ENCODE measurements around the gene CD33. TPM values are rescaled to one million over a fixed set of nuclear protein-coding genes. Genes with fewer than 3 reads are reported as not detected.

CD33 gene
- total RNA-seq, 4 donors from 2014 or later: 0.54 to 4.0 (median 1.8) TPM

GRCh38 chr19:51274049-51274770 is 49.3 kb downstream of the CD33 start:
- intact Hi-C loops (cut with DNase I): no loop called here

GRCh38 chr19:51277112-51277511 is 52.2 kb downstream of the CD33 start:
- intact Hi-C loops (cut with DNase I): no loop called here
- Histone ChIP-seq H3K36me3 (no peaks in the 10 kb centered on the region), H3K4me3 (replicated peaks in 1 of 3) (no peak overlapping the region), H3K9me3 (no peaks in the 10 kb centered on the region), H3K4me1 (no peaks in the 10 kb centered on the region), H3K27me3 (no peaks in the 10 kb centered on the region), H3K27ac (no peak overlapping the region)
- WGBS, 2 donors: 77 to 80% methylated on average over 3 of the region's 3 CpGs
- DNase-seq: no peak
- no peak for TF ChIP-seq POLR2A (IDR thresholded peaks at IDR 0.05)
- TF ChIP-seq CTCF (IDR thresholded peaks at IDR 0.05): no peak

More at GRCh38 chr19:51274049-51274770, 49.3 kb downstream of the CD33 start:
- WGBS, 2 donors: 83 to 89% methylated on average over 8 of the region's 8 CpGs
- Histone ChIP-seq H3K36me3 (no peaks in the 10 kb centered on the region), H3K4me3 (replicated peaks in 1 of 3) (no peak overlapping the region), H3K27ac (no peak overlapping the region), H3K4me1 (no peaks in the 10 kb centered on the region), H3K9me3 (no peaks in the 10 kb centered on the region), H3K27me3 (no peaks in the 10 kb centered on the region)
- no peak for TF ChIP-seq CTCF (IDR thresholded peaks at IDR 0.05)
- TF ChIP-seq POLR2A (IDR thresholded peaks at IDR 0.05): no peak
- DNase-seq: no peak

- no peaks in the 10 kb centered on the region for H3K9me3 ChIP-seq
- DNase-seq: no peak
- TF ChIP-seq POLR2A (IDR thresholded peaks at IDR 0.05) (no peak), CTCF (IDR thresholded peaks at IDR 0.05) (no peak)
- H3K27me3 ChIP-seq: no peaks in the 10 kb centered on the region
- 79 to 93% methylated on average over 4 of the region's 4 CpGs for WGBS, 2 donors
- no peak overlapping the region for H3K4me3 ChIP-seq (replicated peaks in 1 of 3)
- no peaks in the 10 kb centered on the region for H3K4me1 ChIP-seq
- intact Hi-C loops (cut with DNase I): no loop called here
- H3K27ac ChIP-seq: no peak overlapping the region
- H3K36me3 ChIP-seq: no peaks in the 10 kb centered on the region
Observed at GRCh38 chr19:51282335-51282734, 57.5 kb downstream of the CD33 start.

- TF ChIP-seq CTCF (IDR thresholded peaks at IDR 0.05) (no peak), POLR2A (IDR thresholded peaks at IDR 0.05) (no peak)
- Histone ChIP-seq H3K4me1 (no peaks in the 10 kb centered on the region), H3K9me3 (no peaks in the 10 kb centered on the region), H3K36me3 (no peaks in the 10 kb centered on the region), H3K27ac (no peak overlapping the region), H3K27me3 (no peaks in the 10 kb centered on the region), H3K4me3 (replicated peaks in 1 of 3) (no peak overlapping the region)
- intact Hi-C loops (cut with DNase I): no loop called here
- 84 to 90% methylated on average over 3 of the region's 3 CpGs for WGBS, 2 donors
- no peak for DNase-seq
Observed at GRCh38 chr19:51285682-51286081, 60.8 kb downstream of the CD33 start.

Small RNAs within 50 kb of the gene (microRNA-seq; reads per million reads assigned to microRNA genes)
- gene MIR8074: not detected

Small RNAs within 50 kb of the gene (small RNA-seq; reads per million reads assigned to genes)
- not detected for gene MIR8074

Other genes with a start within 250 kb of the CD33 start
- under 1 TPM in 2 of 4 donors, not detected in 2; 0.34 to 0.89 TPM for gene KLK7, start 241.2 kb upstream of the CD33 start, total RNA-seq
- under 1 TPM in 1 of 4 donors, not detected in 3; 0.78 TPM for gene KLK8, start 223.5 kb upstream of the CD33 start, total RNA-seq
- under 1 TPM in 1 of 4 donors, not detected in 3; 0.63 TPM for gene KLK10, start 205.4 kb upstream of the CD33 start, total RNA-seq
- under 1 TPM in 2 of 4 donors, not detected in 2; 0.40 to 0.93 TPM for gene KLK11, start 198.5 kb upstream of the CD33 start, total RNA-seq
- not detected for gene KLK12, start 190.1 kb upstream of the CD33 start, total RNA-seq
- gene KLK13, start 160.0 kb upstream of the CD33 start, total RNA-seq: under 1 TPM in 2 of 4 donors, not detected in 2; 0.22 to 0.73 TPM
- not detected for gene KLK14, start 142.2 kb upstream of the CD33 start, total RNA-seq
- gene CTU1, start 116.7 kb upstream of the CD33 start, total RNA-seq: 10 to 100 TPM in 2 of 4 donors, 1 to 10 TPM in 2; 7.5 to 13.6 (median 9.3) TPM
- gene SIGLEC9, start 100.2 kb upstream of the CD33 start, total RNA-seq: 1 to 10 TPM; 1.2 to 3.1 (median 1.9) TPM
- 1 to 10 TPM in 1 of 4 donors, under 1 TPM in 1, not detected in 2; 0.54 to 1.0 TPM for gene SIGLEC7, start 82.8 kb upstream of the CD33 start, total RNA-seq
- gene SIGLECL1, start 26.0 kb downstream of the CD33 start, total RNA-seq: not detected
- under 1 TPM in 1 of 4 donors, not detected in 3; 0.54 TPM for gene IGLON5, start 86.6 kb downstream of the CD33 start, total RNA-seq
- under 1 TPM; 0.21 to 0.56 (median 0.28) TPM for gene VSIG10L, start 117.1 kb downstream of the CD33 start, total RNA-seq
- 100 to 1,000 TPM in 2 of 4 donors, 10 to 100 TPM in 2; 73.1 to 177 (median 129) TPM for gene ETFB, start 141.3 kb downstream of the CD33 start, total RNA-seq
- gene CLDND2, start 143.9 kb downstream of the CD33 start, total RNA-seq: not detected
- 1 to 10 TPM in 1 of 4 donors, under 1 TPM in 1, not detected in 2; 0.54 to 2.2 TPM for gene NKG7, start 147.6 kb downstream of the CD33 start, total RNA-seq
- not detected for gene LIM2, start 162.9 kb downstream of the CD33 start, total RNA-seq
- under 1 TPM in 1 of 4 donors, not detected in 3; 0.40 TPM for gene C19orf84, start 165.5 kb downstream of the CD33 start, total RNA-seq
- 1 to 10 TPM; 1.3 to 5.3 (median 2.9) TPM for gene SIGLEC10, start 192.6 kb downstream of the CD33 start, total RNA-seq
- under 1 TPM in 2 of 4 donors, not detected in 2; 0.45 to 0.49 TPM for gene SIGLEC8, start 233.4 kb downstream of the CD33 start, total RNA-seq